SH-SY5Y (cell line): ENCODE measurements around the gene C19orf73.

Experiments used
- GATA2 ChIP-seq: IDR thresholded peaks from 2 replicates; pipeline ENCODE4 v1.6.1; 2011; ENCODE audit warnings: mild to moderate bottlenecking, low read depth, low read length
- GATA3 ChIP-seq: IDR thresholded peaks from 2 replicates; pipeline ENCODE4 v1.6.1; 2011; ENCODE audit warnings: low read depth, mild to moderate bottlenecking, low read length, moderate library complexity

- TF ChIP-seq GATA2 (no peak), GATA3 (no peak)
These were observed 38.7 kb upstream of the C19orf73 start, which contains the start of gene TRPM4 for GRCh38 chr19:49157445-49158224.
